ENCODE data around the gene SEZ6L.

DNA sequence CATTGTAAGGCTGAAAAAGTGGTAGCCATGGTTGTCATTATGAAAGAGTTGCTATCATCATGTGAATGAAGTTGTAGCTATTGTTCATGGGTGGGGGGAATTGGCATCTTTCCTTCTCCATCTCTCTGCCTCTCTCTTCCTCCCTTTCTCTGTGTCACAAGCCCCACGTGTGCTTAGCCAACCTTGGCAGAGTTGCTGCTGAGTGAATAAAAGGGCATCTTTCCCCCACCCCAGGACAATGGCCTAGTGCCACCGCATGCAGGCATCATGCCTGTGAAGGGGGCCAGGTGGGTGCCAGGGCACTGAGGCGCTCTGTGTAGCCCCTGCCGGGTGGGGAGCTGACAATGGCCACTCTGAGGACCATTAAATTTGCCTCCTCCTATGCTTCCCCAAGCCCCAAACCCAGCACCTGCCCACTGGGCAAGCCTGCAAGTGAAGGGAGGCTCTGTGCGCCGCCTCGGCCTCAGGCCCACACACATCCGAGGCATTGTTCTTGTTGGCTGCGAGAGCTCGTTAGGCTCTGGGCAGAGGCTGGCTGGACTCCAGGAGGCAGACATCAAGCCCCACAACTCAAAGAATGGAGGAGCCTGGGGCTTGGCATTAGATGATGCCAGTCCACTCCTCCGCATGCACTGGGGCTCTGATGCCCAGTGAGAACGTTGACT lies 103.9 kb downstream of the SEZ6L start:
- TF ChIP-seq, protein P1, sequence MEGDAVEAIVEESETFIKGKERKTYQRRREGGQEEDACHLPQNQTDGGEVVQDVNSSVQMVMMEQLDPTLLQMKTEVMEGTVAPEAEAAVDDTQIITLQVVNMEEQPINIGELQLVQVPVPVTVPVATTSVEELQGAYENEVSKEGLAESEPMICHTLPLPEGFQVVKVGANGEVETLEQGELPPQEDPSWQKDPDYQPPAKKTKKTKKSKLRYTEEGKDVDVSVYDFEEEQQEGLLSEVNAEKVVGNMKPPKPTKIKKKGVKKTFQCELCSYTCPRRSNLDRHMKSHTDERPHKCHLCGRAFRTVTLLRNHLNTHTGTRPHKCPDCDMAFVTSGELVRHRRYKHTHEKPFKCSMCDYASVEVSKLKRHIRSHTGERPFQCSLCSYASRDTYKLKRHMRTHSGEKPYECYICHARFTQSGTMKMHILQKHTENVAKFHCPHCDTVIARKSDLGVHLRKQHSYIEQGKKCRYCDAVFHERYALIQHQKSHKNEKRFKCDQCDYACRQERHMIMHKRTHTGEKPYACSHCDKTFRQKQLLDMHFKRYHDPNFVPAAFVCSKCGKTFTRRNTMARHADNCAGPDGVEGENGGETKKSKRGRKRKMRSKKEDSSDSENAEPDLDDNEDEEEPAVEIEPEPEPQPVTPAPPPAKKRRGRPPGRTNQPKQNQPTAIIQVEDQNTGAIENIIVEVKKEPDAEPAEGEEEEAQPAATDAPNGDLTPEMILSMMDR (IDR thresholded peaks at IDR 0.05; ENCODE audit: low read length) = no peak
- TF ChIP-seq EZH2 (IDR thresholded peaks at IDR 0.05; ENCODE audit: borderline replicate concordance, low read length) = no peak
